Fibroblast of skin of right quadriceps (primary cell): ENCODE results near the gene NAB2.

ENCODE experiments used
- DNase-seq: peaks from one replicate; pipeline ENCODE4 v3.0.0-alpha.2; 2013

The NAB2 gene

GRCh38 chr12:57094208-57095160 lies 5.6 kb downstream of the NAB2 start:
- DNase-seq, result no peak

GRCh38 chr12:57095440-57095839 lies 6.5 kb downstream of the NAB2 start:
- DNase-seq, result no peak

- no peak for DNase-seq
Measured at GRCh38 chr12:57096099-57096572, 7.2 kb downstream of the NAB2 start.

- no peak for DNase-seq
Measured at GRCh38 chr12:57096748-57097553, 8.0 kb downstream of the NAB2 start.

GRCh38 chr12:57097554-57097835 lies 8.6 kb downstream of the NAB2 start:
- DNase-seq, result no peak

- no peak for DNase-seq
Measured at GRCh38 chr12:57098546-57098945, 9.6 kb downstream of the NAB2 start.

GRCh38 chr12:57099047-57099714 lies 10.3 kb downstream of the NAB2 start:
- DNase-seq, result no peak

- no peak for DNase-seq
Measured at GRCh38 chr12:57099766-57100165, 10.9 kb downstream of the NAB2 start.

- no peak for DNase-seq
Measured at GRCh38 chr12:57101892-57102695, 13.2 kb downstream of the NAB2 start.

GRCh38 chr12:57103856-57104255 lies 14.9 kb downstream of the NAB2 start:
- DNase-seq, result no peak

GRCh38 chr12:57104292-57104910 lies 15.5 kb downstream of the NAB2 start:
- DNase-seq, result no peak

- no peak for DNase-seq
Measured at GRCh38 chr12:57105011-57105753, 16.3 kb downstream of the NAB2 start.

- DNase-seq, result no peak
Measured at GRCh38 chr12:57106021-57106708, 17.3 kb downstream of the NAB2 start.

GRCh38 chr12:57107456-57108155 lies 18.7 kb downstream of the NAB2 start:
- DNase-seq, result no peak

GRCh38 chr12:57109207-57110103 lies 20.5 kb downstream of the NAB2 start:
- DNase-seq, result no peak

- DNase-seq, result peak; percentile 64
Measured at GRCh38 chr12:57110104-57111030, 21.5 kb downstream of the NAB2 start.

GRCh38 chr12:57111031-57111734 lies 22.3 kb downstream of the NAB2 start, which contains the start of gene STAT6:
TSS of gene STAT6 (minus strand) at chr12:57111362. CDS start at chr12:57108278, 3,084 bp downstream.
- peak; percentile 87 for DNase-seq
